GM12873 (cell line): ENCODE results near the gene HOXD3.

ENCODE experiments used
- TF ChIP-seq, protein P1 (sequence below): IDR thresholded peaks from 2 replicates; pipeline ENCODE4 v1.5.1; 2012; ENCODE audit warnings: low read depth, mild to moderate bottlenecking, moderate library complexity, low read length, control low read depth; ENCODE audit not compliant: insufficient read depth; ENCODE audit errors: missing control alignments

Gene HOXD3

DNA sequence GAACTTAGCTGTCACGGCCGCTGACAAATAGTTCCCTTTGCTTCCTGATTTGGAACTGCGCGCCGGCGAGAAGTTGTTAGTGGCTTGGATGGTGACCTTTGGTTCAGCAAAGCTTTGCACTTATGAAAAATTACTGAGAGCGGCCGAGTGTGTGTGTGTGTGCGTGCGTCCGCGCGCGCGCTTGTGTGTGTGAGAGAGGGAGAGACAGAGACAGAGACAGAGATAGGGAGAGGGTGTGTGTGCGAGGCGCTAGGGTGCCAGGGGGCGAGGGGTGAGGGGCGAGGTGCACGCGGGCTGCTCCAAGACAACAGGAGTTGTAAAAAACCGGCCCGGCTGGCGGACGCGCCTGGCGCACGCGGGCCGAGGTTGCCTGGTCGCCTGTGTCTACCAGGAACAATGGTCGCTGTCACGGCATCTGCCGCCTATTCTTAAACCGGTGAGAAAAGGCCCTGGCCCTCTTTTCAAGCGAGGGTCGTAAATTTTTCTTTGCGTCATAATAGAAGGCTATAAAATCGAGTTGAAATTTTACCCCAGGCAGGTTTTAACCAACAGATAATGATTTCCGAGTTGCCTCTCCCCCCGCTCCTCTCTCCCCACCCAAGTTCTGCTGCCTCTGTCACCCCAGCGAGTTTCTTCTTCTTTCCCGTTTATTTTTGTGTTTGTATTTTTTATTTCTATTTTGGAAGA lies 535 bp downstream of the HOXD3 start:
- TF ChIP-seq, protein P1, sequence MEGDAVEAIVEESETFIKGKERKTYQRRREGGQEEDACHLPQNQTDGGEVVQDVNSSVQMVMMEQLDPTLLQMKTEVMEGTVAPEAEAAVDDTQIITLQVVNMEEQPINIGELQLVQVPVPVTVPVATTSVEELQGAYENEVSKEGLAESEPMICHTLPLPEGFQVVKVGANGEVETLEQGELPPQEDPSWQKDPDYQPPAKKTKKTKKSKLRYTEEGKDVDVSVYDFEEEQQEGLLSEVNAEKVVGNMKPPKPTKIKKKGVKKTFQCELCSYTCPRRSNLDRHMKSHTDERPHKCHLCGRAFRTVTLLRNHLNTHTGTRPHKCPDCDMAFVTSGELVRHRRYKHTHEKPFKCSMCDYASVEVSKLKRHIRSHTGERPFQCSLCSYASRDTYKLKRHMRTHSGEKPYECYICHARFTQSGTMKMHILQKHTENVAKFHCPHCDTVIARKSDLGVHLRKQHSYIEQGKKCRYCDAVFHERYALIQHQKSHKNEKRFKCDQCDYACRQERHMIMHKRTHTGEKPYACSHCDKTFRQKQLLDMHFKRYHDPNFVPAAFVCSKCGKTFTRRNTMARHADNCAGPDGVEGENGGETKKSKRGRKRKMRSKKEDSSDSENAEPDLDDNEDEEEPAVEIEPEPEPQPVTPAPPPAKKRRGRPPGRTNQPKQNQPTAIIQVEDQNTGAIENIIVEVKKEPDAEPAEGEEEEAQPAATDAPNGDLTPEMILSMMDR, result no peak

DNA sequence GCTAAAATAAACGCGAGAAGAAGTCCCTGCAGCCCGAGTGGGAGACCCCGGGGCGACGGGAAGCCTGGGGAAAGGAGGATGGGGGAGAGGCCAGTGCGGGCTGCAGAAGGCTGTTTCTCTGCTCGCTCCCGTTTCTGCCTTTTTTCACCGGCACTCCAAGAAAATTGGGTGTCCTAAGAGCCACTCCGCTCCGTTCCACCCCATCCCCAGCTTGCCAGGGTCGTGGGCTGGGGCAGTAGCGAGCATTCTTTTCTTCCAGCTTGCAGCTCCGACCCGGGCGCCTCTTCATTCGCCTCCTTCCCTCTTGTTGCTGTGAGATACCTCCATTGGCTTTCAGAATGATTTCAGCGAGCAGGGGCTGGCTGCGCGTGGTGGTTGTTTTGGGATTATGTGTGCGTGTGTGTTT lies 1.1 kb downstream of the HOXD3 start:
- TF ChIP-seq, protein P1, result no peak

DNA sequence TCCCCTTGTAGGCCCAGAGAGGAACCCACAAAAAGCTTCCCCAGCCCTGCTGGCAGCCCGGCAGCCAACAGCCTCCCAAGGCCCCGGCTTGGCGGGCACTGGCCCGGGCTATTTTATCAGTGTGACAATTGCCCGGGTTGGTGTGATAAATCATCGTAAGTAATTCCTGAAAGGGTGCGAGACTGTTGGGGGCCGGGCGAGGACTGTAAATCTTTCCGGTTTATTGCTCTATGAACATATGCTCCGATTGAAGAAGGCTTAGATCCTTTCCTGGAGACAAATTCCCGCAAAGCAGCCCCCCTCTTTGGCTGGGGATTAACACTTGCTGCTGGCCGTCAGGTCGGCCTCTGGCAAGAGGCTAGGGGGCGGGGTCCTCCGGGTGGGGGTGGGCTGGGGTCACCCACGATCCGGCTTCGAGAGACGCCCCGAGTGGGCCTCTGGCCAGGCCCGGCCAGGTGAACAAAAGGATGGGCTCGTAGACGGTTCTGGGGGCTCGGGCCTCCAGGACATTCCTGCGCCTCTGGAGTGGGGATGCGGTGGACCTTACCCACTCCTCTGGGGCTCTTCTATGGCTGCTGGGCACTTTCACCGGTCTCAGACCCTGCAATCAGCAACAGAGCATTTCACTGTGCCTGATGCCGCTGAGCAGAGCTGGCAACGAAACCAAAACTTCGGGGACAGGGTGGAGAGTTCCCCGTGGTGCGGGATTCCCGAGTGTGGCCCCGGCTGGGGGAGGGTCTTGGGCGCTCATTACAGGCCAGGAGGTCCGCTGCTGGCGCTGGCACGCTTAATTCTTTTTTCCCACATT lies 2.0 kb downstream of the HOXD3 start:
- TF ChIP-seq, protein P1, result no peak

DNA sequence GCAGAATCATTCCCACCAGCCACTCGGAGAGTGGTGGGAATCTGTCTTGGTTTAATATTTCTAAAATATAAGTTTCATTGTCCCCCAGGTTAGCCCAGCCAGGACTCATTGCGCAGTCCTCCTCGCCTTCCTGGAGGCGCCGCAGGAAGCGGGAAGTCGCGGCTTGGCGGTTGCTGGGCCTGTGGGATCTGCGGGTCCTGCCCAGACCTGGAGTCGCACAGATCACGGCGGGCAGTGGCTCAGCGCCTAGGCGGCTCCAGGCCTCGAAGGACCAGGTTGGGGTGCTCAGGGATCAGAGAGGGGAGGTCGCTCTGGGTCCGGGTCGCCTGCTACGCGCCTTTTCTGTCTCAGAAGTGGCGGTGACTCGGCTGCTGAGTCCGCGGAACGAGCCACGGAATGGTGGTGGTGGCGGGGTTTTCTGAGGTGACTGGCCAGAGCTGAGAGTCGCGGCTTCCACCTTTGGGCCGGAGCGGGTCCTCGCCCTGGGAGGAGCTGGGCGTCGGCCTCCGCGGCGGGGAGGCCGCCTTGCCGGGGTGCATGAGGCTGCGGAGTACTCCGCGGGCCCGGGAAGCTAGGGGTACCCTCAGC lies 2.6 kb downstream of the HOXD3 start:
- TF ChIP-seq, protein P1, result no peak

DNA sequence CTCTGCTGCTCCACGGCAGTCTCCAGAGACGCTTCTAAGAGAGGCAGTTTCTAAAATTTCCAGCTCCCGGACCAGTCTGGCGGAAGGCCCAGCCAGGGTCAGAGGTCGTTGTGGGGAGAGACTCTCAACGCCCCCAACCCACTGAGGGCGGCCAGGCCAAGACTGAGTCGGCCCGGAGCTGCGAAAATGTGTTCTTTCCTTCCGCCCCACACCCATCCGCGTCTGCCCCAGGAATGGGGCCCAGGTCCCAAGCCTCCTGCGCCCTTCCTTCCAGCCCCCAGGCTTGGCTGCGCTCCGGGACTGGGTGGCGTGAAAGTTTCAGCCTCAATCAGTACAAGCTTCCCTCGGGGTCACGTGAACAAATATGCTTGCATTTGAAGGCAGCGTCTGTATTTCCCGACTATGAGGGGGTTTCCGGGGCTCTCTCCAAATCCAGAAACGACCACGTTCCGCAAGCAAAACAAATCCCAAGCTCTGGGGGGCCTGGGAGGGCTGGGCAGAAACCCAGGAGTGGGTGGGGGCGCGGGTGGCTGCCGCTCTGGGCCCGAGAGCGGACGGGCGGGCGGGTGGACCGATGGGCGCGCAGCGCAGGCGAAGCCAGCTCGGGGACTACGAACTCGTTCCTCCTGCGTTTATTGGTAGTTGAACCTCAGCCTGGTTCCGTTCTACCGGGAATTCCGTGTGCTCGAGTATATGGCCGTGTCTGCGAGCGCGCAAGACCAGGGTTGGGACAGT lies 3.3 kb downstream of the HOXD3 start:
- TF ChIP-seq, protein P1, result no peak

DNA sequence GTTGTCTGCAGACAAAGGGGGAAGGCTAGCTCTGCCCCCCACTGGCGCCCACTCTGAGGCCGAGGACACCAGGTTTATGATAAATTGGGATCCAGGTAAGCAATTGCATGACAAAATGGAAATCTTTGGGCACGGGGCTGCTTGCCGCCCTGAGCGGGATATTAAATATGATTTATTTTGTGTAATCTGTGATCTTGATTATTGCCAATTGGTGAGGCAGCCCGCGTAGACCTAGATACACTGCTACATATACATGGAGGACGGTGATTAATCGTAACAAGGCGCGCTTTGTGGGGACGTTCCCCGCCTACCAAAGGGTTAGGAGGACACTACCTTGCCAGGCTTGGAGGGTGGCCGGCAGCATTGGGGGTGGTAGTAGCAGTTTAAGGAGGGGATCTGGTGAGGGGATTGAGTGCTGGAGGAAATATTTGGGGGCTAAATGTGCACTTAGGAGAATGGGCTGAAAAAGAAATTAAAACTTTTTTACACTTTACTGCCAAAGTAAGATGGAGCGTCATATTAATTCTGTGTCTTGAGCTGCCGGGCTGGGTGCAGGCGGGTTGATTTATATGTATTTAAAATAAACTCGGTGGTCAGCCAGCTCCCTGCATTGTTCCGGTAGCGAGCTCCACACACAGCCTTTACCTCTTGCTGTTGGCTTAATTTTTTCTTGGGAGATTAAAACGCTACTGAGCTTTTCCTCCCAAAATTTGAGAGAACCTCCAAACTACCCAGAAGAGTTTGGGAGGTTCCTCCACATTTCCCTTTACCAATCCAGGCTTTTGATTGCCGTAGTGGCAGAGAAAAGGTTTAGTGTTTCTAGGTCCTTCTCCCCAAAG lies 4.1 kb downstream of the HOXD3 start:
- TF ChIP-seq, protein P1, result no peak
